HCT116 (cell line): ENCODE results near the gene GALNT2. TPM values are rescaled to one million over a fixed set of nuclear protein-coding genes. Genes with fewer than 3 reads are reported as not detected.

ENCODE experiments used
- ATAC-seq: fragments of 200-7000 bp; cut with Tn5 transposase; 2 replicates; pipeline ENCODE4 v1.9.1; 2020; ENCODE audit warnings: mild to moderate bottlenecking, moderate library complexity
- BruUV-seq: library from RNA; stranded (reverse); fragments of 400-500 nt; replicated peaks from 2 replicates; lab custom pipeline; 2021; lab: Mats Ljungman, UMichigan
- CTCF ChIA-PET: fragments of 300-600 bp; sonication (Branson Sonifier 250); formaldehyde crosslinking; loops from one replicate; lab custom pipeline; 2021; ENCODE audit warnings: antibody characterized with exemption; lab: Charles Lee
- POLR2A ChIA-PET: fragments of 300-600, 350-600 bp; sonication (Branson Sonifier 250); formaldehyde crosslinking; loops from one replicate; lab custom pipeline; 2021; ENCODE audit warnings: antibody characterized with exemption; lab: Charles Lee
- RAD21 ChIA-PET, 2 experiments: fragments of 300-600 bp; sonication (Branson Sonifier 250); formaldehyde crosslinking; loops; one replicate each; lab custom pipeline; 2023; ENCODE audit warnings: low total read pairs in 2 of 2; ENCODE audit not compliant: uncharacterized antibody in 2 of 2, unreplicated experiment in 2 of 2, low non-redundant PET in 1 of 2; lab: Charles Lee
- DNase-seq: peaks from one replicate; pipeline ENCODE4 v3.0.0-alpha.2; 2010; ENCODE audit warnings: low read depth, low spot score
- H2AFZ ChIP-seq: fragments of 200-600 bp; shearing (Covaris generic), sonication (generic); 2 replicates; pipeline ENCODE4 v1.6.1; 2017; ENCODE audit warnings: low read depth, mixed run types, mixed read lengths, antibody characterized with exemption, low read length; ENCODE audit not compliant: poor library complexity, severe bottlenecking
- H3K27ac ChIP-seq: 2 replicates; pipeline ENCODE4 v1.5.1; 2012; ENCODE audit warnings: low read depth, low read length
- H3K27me3 ChIP-seq: fragments of 200-600 bp; sonication (generic); 2 replicates; pipeline ENCODE4 v1.6.1; 2016; ENCODE audit warnings: mixed run types, low read length, mixed read lengths; ENCODE audit not compliant: insufficient read depth
- H3K36me3 ChIP-seq, 2 experiments: fragments of 200-500 bp in 1 of 2; fragments of 200-600 bp in 1 of 2; sonication (Bioruptor generic) in 1 of 2; sonication (generic) in 1 of 2; 2 replicates each; pipeline versions ENCODE4 v1.5.1 to v1.6.1; 2014 to 2016; ENCODE audit warnings: low read length in 2 of 2, inconsistent platforms in 1 of 2, mixed read lengths in 1 of 2, mixed run types in 1 of 2; ENCODE audit not compliant: insufficient read depth in 2 of 2, control insufficient read depth in 1 of 2
- H3K4me1 ChIP-seq, 2 experiments: fragments of 200-600 bp in 1 of 2; sonication (generic) in 1 of 2; 2 replicates each; pipeline versions ENCODE4 v1.5.1 to v1.6.1; 2012 to 2017; ENCODE audit warnings: low read length in 2 of 2, inconsistent platforms in 1 of 2, mild to moderate bottlenecking in 1 of 2, mixed read lengths in 1 of 2, mixed run types in 1 of 2, moderate library complexity in 1 of 2; ENCODE audit not compliant: insufficient read depth in 2 of 2, control insufficient read depth in 1 of 2
- H3K4me2 ChIP-seq: fragments of 200-600 bp; sonication (generic); 2 replicates; pipeline ENCODE4 v1.6.1; 2017; ENCODE audit warnings: mixed run types, low read length, mixed read lengths
- H3K4me3 ChIP-seq, 2 experiments: fragments of 200-600 bp in 1 of 2; sonication (generic) in 1 of 2; replicated peaks in 1 of 2; 2 replicates each; pipeline ENCODE4 v1.5.1; 2011 to 2016; ENCODE audit warnings: low read length in 2 of 2, control low read depth in 1 of 2, low read depth in 1 of 2, mild to moderate bottlenecking in 1 of 2, mixed read lengths in 1 of 2, mixed run types in 1 of 2
- H3K79me2 ChIP-seq: fragments of 200-600 bp; sonication (generic); 2 replicates; pipeline ENCODE4 v1.6.1; 2017; ENCODE audit warnings: mild to moderate bottlenecking, mixed run types, low read length, moderate library complexity, mixed read lengths; ENCODE audit not compliant: insufficient read depth
- H3K9ac ChIP-seq: fragments of 200-600 bp; sonication (generic); 2 replicates; pipeline ENCODE4 v1.6.1; 2016; ENCODE audit warnings: low read length, mixed read lengths
- H3K9me2 ChIP-seq: fragments of 200-600 bp; sonication (generic), shearing (Covaris generic); 2 replicates; pipeline ENCODE4 v1.6.1; 2017; ENCODE audit warnings: mixed run types, mild to moderate bottlenecking, moderate library complexity; ENCODE audit not compliant: insufficient read depth
- H3K9me3 ChIP-seq, 2 experiments: fragments of 200-500 bp in 1 of 2; fragments of 200-600 bp in 1 of 2; sonication (Bioruptor generic) in 1 of 2; sonication (generic) in 1 of 2; 2 replicates each; pipeline ENCODE4 v1.6.1; 2014 to 2017; ENCODE audit warnings: low read length in 2 of 2, mixed read lengths in 2 of 2, inconsistent platforms in 1 of 2, low read depth in 1 of 2, mild to moderate bottlenecking in 1 of 2, mixed run types in 1 of 2, moderate library complexity in 1 of 2; ENCODE audit not compliant: control insufficient read depth in 1 of 2, insufficient read depth in 1 of 2
- H4K20me1 ChIP-seq: fragments of 200-600 bp; sonication (generic), shearing (Covaris generic); 2 replicates; pipeline ENCODE4 v1.6.1; 2017; ENCODE audit warnings: mixed run types, mild to moderate bottlenecking, moderate library complexity; ENCODE audit not compliant: insufficient read depth
- CEBPB ChIP-seq: IDR thresholded peaks from 2 replicates; pipeline ENCODE4 v1.6.1; 2012; ENCODE audit warnings: low read depth
- FOSL1 ChIP-seq: IDR thresholded peaks from 2 replicates; pipeline ENCODE4 v1.6.1; 2012; ENCODE audit warnings: low read depth
- JUND ChIP-seq: IDR thresholded peaks from 2 replicates; pipeline ENCODE4 v1.6.1; 2012
- SIN3A ChIP-seq: IDR thresholded peaks from 2 replicates; pipeline ENCODE4 v1.6.1; 2012; ENCODE audit warnings: low read depth
- TCF7L2 ChIP-seq: IDR thresholded peaks from 2 replicates; pipeline ENCODE4 v1.7.0; 2011; ENCODE audit warnings: borderline replicate concordance, inconsistent platforms; ENCODE audit not compliant: insufficient read depth, insufficient read length; ENCODE audit errors: extremely low read depth
- ZBTB33 ChIP-seq: IDR thresholded peaks from 2 replicates; pipeline ENCODE4 v1.6.1; 2011; ENCODE audit warnings: mild to moderate bottlenecking, low read length, moderate library complexity; ENCODE audit not compliant: insufficient replicate concordance; ENCODE audit errors: extremely low read depth
- ZFX ChIP-seq: fragments of 450-650 bp; IDR thresholded peaks from 2 replicates; pipeline ENCODE4 v1.6.1; 2017
- intact Hi-C: fragments of 100-400 bp; cut with micrococcal nuclease; formaldehyde crosslinking; loops from 2 replicates; pipeline ENCODE4 v1.10.0; 2022
- total RNA-seq: library from RNA; stranded (reverse); gene quantifications from one replicate; pipeline ENCODE4 v1.2.1, GENCODE V29; 2021; ENCODE audit not compliant: unreplicated experiment

The GALNT2 gene
- total RNA-seq, 1 experiment from 2014 or later, result 40.8 TPM

GRCh38 chr1:230317823-230318819, 251.1 kb downstream of the GALNT2 start (continued):
- no peak for TF ChIP-seq ZBTB33
- no peak for TF ChIP-seq FOSL1
- no peak for TF ChIP-seq TCF7L2
- no peak for TF ChIP-seq CEBPB
- no peak for TF ChIP-seq SIN3A
- no peak for TF ChIP-seq JUND

GRCh38 chr1:230319014-230319747, 252.1 kb downstream of the GALNT2 start:
- CTCF ChIA-PET, result no interaction called here

More at GRCh38 chr1:230319014-230319747, 252.1 kb downstream of the GALNT2 start:
- H2AFZ ChIP-seq, result no peak overlapping the region
- no peaks in the 10 kb centered on the region for H3K9me3 ChIP-seq
- no peak overlapping the region for H3K4me3 ChIP-seq
- no peaks in the 10 kb centered on the region for H3K79me2 ChIP-seq
- H3K9ac ChIP-seq, result no peak overlapping the region
- BruUV-seq, result no TSS peak
- no peak overlapping the region for H3K4me2 ChIP-seq
- no peaks in the 10 kb centered on the region for H3K9me2 ChIP-seq
- no peak for TF ChIP-seq ZFX
- no peaks in the 10 kb centered on the region for H3K36me3 ChIP-seq
- POLR2A ChIA-PET, result no interaction called here
- ATAC-seq (no peak), DNase-seq (no peak)
- no peaks in the 10 kb centered on the region for H3K27me3 ChIP-seq
- no peaks in the 10 kb centered on the region for H4K20me1 ChIP-seq
- no peak overlapping the region for H3K27ac ChIP-seq
- no peaks in the 10 kb centered on the region for H3K4me1 ChIP-seq
- intact Hi-C loops, result no loop called here
- RAD21 ChIA-PET, result no interaction called here
